Erythroblast (primary cell): Measurements from ENCODE around the gene RAP1GAP.

Experiments used
- GATA1 ChIP-seq: IDR thresholded peaks from 2 replicates; pipeline ENCODE4 v1.6.1; 2011; ENCODE audit warnings: low read depth, mild to moderate bottlenecking, control low read depth, low read length, moderate library complexity
- POLR2A ChIP-seq: IDR thresholded peaks from 2 replicates; pipeline ENCODE4 v1.6.1; 2011; ENCODE audit warnings: mild to moderate bottlenecking, low read length

GRCh38 chr1:21604208-21604957 lies 64.8 kb downstream of the RAP1GAP start:
- TF ChIP-seq POLR2A (no peak), GATA1 (no peak)
